ENCODE data around the gene GGPS1.
A peak's percentile ranks its signal among the peaks of the same experiment; 100 is the strongest.
"Not testable (repeated sequence)": the region's sequence is repeated elsewhere in the genome, so short reads cannot be mapped to it uniquely, and the experiment has no call there.

Gene GGPS1

GRCh38 chr1:235304549-235305451 lies 23.6 kb upstream of the GGPS1 start:
- DNase-seq (ENCODE audit: low spot score) = peak; percentile 40

DNA sequence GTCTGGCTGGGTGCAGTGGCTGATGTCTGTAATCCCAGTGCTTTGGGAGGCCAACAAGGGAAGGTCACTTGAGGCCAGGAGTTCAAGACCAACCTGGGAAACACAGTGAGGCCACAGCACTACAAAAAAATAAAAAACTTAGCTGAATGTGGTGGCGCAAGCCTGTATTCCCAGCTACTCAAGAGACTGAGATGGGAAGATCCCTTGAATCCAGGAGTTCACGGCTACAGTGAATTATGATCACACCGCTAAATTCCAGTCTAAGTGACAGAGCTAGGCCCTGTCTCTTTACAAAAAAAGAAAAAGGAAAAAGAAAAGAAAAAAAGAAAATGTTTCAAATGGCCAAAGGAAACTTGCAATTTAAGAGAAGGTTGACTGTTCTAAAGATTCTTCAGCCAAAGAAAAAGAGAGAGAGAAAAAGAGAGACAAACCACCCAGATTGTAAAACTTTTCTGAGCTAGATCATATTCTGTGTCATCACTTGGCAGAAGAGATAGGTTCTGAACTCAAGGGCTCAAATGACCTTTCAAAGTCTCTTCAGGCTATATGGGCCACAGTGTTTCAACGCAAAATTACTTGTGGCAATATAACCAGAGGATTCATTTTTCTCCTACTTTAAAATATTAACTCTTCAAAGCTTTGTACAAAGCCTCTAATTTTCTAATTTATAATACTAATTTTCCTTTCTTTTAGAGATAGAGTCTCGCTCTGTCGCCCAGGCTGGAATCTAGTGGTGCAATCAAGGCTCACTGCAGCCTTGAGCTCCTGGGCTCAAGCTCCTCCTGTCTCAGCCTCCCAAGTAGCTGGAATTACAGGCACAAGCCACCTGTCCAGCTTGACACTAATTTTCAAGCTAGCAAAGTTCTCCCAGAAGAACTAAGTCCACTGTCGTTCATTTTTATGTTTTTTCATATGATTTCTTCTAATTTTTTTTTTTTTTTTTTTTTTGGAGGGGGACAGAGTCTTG lies 20.9 kb upstream of the GGPS1 start:
- no peak for DNase-seq (ENCODE audit: low spot score)

DNA sequence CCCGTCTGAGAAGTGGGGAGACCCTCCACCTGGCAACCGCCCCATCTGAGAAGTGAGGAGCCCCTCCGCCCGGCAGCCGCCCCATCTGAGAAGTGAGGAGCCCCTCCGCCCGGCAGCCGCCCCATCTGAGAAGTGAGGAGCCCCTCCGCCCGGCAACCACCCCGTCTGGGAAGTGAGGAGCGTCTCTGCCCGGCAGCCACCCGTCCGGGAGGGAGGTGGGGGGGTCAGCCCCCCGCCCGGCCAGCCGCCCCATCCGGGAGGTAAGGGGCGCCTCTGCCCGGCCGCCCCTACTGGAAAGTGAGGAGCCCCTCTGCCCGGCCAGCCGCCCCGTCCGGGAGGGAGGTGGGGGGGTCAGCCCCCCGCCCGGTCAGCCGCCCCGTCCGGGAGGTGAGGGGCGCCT lies 19.2 kb upstream of the GGPS1 start:
- DNase-seq (ENCODE audit: low spot score) = not testable (repeated sequence)

- DNase-seq (ENCODE audit: low spot score) = no peak
Observed at GRCh38 chr1:235313262-235313661, 15.1 kb upstream of the GGPS1 start.

DNA sequence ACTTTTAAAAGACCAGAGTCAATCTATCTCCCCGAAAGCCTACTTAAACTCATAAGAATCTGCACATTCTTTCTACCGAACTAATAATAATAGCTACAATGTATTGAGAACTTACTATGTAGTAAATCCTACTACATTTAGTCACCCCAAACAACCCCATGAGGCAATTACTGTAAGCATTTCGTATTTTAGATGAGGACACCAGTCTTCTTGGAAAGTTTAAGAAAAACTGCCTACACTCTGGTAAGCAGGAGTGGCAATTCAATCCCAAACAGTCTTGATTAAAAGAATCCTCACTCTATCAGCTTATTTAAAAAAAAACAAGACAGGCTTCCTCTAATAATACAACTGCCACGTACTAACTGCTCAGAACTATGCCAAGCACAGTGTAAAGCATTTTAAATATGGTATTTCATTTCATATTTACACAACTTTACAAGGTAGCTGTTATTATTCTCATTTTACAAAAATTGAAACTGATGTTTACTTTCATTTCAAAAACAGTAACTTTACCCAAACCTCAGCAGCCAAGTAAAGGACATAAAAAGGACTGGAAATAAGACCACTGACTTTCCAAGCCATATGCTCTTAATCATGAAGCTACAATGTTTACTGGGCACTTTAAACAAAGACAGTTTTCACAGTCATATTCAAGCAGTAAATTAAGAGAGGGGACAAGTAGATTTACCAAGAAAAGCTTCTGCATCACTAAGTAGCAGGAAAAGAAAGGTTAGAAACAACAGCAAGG lies 14.3 kb upstream of the GGPS1 start:
- DNase-seq (ENCODE audit: low spot score) = no peak

DNA sequence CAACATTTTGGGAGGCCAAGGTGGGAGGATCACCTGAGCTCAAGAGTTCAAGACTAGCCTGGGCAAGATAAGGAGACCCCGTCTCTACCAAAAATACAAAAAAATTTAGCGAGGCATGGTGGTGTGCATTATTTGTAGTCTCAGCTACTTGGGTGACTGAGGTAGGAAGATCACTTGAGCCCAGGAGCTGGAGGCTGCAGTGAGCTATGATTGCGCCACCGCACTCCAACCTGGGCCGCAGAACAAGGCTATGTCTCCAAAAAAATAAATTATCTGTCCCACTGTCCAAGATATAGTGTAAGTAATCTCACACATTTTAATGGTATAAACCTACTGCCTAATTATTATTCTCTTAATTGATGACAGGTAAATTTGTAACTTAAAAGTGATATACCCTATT lies 13.2 kb upstream of the GGPS1 start:
- DNase-seq (ENCODE audit: low spot score) = no peak

DNA sequence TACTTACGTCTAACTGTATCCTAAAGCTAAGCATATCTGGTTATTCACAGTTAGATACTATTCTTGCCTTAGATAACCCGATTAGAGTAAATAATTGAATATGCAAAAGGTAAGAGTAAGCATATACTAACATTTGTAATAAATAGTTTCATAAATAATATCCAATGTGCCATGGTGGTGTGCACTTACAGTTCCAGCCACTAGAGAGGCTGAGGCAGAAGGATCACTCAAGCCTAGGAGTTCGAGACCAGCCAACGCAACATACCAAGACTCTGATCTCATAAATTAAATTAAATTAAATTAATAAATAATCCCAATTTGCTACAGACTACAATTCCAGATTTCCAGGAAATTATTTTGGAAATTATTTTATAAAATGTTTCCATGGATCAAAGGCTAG lies 12.6 kb upstream of the GGPS1 start:
- DNase-seq (ENCODE audit: low spot score) = no peak

- DNase-seq (ENCODE audit: low spot score) = no peak
Observed at GRCh38 chr1:235317168-235317567, 11.2 kb upstream of the GGPS1 start.

DNA sequence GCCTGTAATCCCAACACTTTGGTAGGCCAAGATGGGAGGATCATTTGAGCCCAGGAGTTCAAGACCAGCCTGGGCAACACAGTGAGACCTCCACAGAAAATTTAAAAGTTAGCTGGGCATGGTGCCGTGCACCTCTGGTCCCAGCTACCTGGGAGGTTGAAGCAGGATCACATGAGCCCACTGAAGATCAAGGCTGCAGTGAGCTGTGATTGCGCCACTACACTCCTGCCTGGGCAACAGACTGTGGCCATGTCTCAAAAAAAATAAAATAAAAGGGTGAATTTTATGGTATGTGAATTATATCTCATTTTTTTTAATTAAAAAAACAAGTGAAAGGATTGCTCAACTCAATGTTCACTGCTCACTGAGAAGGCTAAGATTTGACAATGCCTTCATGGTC lies 9.1 kb upstream of the GGPS1 start:
- no peak for DNase-seq (ENCODE audit: low spot score)

GRCh38 chr1:235320521-235321179 lies 7.7 kb upstream of the GGPS1 start:
- no peak for DNase-seq (ENCODE audit: low spot score)

- no peak for DNase-seq (ENCODE audit: low spot score)
Observed at GRCh38 chr1:235324296-235324695, 4.1 kb upstream of the GGPS1 start.

- no peak for DNase-seq (ENCODE audit: low spot score)
Observed at GRCh38 chr1:235325139-235325538, 3.2 kb upstream of the GGPS1 start.

DNA sequence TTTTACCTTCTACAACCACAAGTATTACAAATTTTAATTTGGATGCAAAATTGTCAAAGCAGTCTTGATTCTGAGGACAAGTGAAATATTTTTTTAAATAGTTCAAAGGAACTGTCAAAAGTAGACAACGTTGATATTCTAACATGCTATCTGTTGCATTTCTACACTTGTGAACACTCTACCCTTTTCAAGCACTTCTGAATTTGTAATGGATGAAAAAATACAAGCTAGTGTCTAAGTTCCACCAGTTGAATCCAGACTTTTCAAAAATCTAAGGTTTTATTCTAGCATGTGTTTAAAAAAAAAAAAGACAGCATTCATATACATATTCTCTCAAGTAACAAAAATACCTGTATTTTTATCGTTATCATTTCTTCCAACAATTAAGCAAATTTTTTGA lies 2.5 kb upstream of the GGPS1 start:
- no peak for DNase-seq (ENCODE audit: low spot score)

- DNase-seq (ENCODE audit: low spot score) = peak; percentile 64
Observed at GRCh38 chr1:235326719-235327558, 1.4 kb upstream of the GGPS1 start.

GRCh38 chr1:235327559-235328270 lies 655 bp upstream of the GGPS1 start, which contains the start of gene ARID4B:
ARID4B (minus strand) TSS chr1:235328179; CDS start chr1:235326919, 1,260 bp downstream.
- peak; percentile 90 for DNase-seq (ENCODE audit: low spot score)

GRCh38 chr1:235329139-235329902 lies 951 bp downstream of the GGPS1 start:
- peak; percentile 48 for DNase-seq (ENCODE audit: low spot score)

- no peak for DNase-seq (ENCODE audit: low spot score)
Observed at GRCh38 chr1:235330918-235331285, 2.5 kb downstream of the GGPS1 start.

GRCh38 chr1:235331401-235331800 lies 3.0 kb downstream of the GGPS1 start:
- DNase-seq (ENCODE audit: low spot score) = no peak

- no peak for DNase-seq (ENCODE audit: low spot score)
Observed at GRCh38 chr1:235336903-235337302, 8.5 kb downstream of the GGPS1 start.
